Nephron (organoid): ENCODE measurements around the gene HES3.

Experiments used
- H3K27ac Mint-ChIP-seq, 3 experiments: 2 replicates each; pipeline ENCODE4 v1.8.0; 2020; ENCODE audit warnings: mixed read lengths in 3 of 3, mild to moderate bottlenecking in 2 of 3, moderate library complexity in 1 of 3
- H3K27me3 Mint-ChIP-seq: 2 replicates; pipeline ENCODE4 v1.8.0; 2021; ENCODE audit warnings: low read depth, mild to moderate bottlenecking, moderate library complexity, mixed read lengths
- H3K36me3 Mint-ChIP-seq: 2 replicates; pipeline ENCODE4 v1.8.0; 2020; ENCODE audit warnings: low read depth, mixed read lengths
- H3K4me1 Mint-ChIP-seq: 2 replicates; pipeline ENCODE4 v1.8.0; 2020; ENCODE audit warnings: mixed read lengths
- H3K4me3 Mint-ChIP-seq, 3 experiments: 2 replicates each; pipeline ENCODE4 v1.8.0; 2020; ENCODE audit warnings: mild to moderate bottlenecking in 3 of 3, mixed read lengths in 3 of 3, moderate library complexity in 2 of 3
- H3K9me3 Mint-ChIP-seq: 2 replicates; pipeline ENCODE4 v1.8.0; 2020; ENCODE audit warnings: mixed read lengths
- CTCF ChIP-seq, 3 experiments: fragments of 200-600 bp; sonication (generic); IDR thresholded peaks; one replicate each; pipeline ENCODE4 v1.5.0; 2021; ENCODE audit warnings: antibody characterized with exemption in 3 of 3; ENCODE audit not compliant: unreplicated experiment in 3 of 3

HES3 gene

GRCh38 chr1:6294890-6295556 lies 51.0 kb downstream of the HES3 start:
- no peak for TF ChIP-seq CTCF (IDR thresholded peaks at IDR 0.05; ENCODE audit: unreplicated experiment in 3 of 3)
- Mint-ChIP-seq H3K4me3 (no peak overlapping the region), H3K27me3 (no peaks in the 10 kb centered on the region), H3K27ac (no peak overlapping the region), H3K9me3 (peaks cover 2% of the 10 kb centered on the region), H3K4me1 (peaks cover 48% of the 10 kb centered on the region), H3K36me3 (peaks cover 8% of the 10 kb centered on the region)
